HG03039 (cell line): Measurements from ENCODE around the gene NLRP1.

Experiments
- ATAC-seq: cut with Tn5 transposase; IDR thresholded peaks from one replicate; pipeline ENCODE4 v1.9.1; 2021; ENCODE audit warnings: mild to moderate bottlenecking, moderate library complexity; ENCODE audit not compliant: unreplicated experiment

Gene NLRP1

DNA sequence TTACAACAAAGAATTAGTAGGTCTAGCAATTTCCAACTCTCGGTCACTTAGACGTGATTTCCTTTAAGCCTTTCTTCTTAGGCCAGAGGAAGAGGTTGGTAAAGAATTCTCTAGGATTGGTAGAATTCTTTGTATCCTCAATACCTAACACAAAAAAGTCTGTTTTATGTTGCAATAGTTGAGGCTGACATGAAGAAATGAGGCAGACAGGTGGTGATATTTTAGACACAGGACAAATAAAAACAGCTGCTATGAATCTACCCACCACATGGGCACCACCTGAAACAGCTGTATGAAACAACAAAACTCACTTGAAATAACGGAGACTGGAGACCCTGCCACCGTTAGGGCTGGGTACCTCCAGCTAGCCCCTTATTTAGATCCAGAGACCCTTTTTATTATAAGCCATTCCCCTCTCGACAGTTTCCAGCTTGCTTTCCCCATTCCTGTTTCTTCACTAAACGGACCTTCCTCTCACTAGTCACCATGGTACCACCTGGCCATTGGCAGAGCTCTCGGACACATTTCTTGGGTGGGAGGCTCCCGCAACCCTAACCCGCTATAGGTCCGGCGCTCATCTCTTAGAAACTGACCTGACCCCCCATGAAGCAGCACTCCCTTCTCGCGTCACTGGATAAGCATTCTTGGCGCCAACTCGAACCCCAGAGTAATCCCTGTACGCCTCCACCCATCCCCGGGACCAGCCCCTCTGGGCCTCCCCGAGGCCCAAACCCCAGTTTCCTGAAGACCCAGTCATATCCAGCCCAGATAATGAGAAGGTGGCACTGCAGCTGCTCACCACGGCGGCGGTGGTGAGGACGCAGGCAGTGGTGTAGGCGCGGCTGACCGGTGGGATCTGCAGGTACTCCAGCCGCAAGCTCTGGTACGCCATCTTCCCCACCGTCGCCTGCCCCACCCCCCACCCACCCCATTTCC lies 98.8 kb downstream of the NLRP1 start, which contains the start of gene DERL2:
Gene DERL2, minus strand, starts transcription at position 909 of the 936 bp plus-strand sequence. Its CDS starts 17 bp downstream, at position 892.
- ATAC-seq, result peak; percentile 11

DNA sequence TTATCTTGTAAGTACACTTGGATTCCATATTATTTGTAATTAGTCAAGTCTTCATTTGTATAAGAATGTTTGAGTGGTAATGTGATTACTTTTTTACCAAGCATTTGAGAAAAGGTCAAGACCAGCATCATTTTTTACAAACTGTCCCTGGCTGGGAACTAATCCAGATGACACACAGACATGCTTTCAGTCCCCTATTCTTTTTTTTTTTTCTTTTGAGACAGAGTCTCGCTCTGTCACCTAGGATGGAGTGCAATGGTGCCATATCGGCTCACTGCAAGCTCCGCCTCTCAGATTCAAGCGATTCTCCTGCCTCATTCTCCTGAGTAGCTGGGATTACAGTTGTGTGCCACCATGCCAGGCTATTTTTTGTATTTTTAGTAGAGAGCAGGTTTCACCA lies 102.9 kb downstream of the NLRP1 start:
- no peak for ATAC-seq

DNA sequence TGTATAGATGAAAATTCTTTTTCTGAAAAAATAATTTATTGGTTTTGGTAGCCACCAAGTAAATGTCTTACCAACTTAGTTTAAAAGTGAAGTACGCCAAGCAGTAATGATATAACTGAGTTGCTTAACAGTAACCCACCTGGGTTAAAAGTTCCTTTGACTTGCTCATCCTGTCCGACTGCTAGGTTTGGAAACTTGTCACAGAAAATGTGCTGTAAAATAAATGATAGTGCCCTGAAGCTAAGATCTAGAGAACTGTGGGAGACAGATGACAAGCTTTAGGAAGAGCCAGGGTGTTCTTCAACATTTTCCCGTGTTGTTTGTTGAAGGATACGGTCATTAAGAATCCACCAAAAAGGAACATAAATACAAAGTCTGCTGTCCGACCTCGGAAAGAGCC lies 103.3 kb downstream of the NLRP1 start:
- no peak for ATAC-seq

DNA sequence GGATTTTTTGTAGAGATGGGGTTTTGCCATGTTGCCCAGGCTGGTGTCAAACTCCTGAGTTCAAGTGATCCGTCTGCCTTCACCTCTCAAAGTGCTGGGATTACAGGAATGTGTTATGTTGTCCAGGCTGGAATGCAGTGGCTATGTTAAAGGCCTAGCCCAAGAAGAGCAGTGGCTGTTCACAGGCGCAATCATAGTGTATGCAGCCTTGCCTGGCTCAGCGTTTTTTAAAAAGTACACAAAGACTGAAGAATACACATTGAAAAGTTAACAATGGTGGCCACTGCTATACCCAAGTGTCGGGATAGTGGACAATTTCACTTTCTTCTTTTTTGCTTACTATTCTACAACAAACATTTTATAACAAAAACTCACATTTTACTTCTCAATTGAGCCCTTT lies 105.3 kb downstream of the NLRP1 start:
- ATAC-seq, result no peak

DNA sequence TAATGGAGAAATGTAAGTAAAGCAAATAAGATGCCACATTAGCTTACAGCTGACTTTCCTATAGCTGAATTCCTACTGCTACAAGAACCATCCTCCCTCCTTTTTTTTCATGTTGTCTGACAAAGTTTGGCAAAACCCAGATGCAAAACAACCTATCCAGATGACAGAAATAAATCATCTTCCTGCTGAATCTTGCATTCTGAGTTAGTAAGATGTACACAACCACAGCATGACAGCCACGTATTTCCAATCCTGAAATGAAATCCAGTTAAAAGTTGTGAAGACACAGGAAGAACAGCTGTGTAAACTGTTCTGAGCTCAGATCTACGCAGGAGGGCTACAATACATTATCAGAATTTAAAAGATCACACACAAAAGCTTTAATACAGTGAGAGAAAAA lies 110.4 kb downstream of the NLRP1 start:
- ATAC-seq, result no peak

DNA sequence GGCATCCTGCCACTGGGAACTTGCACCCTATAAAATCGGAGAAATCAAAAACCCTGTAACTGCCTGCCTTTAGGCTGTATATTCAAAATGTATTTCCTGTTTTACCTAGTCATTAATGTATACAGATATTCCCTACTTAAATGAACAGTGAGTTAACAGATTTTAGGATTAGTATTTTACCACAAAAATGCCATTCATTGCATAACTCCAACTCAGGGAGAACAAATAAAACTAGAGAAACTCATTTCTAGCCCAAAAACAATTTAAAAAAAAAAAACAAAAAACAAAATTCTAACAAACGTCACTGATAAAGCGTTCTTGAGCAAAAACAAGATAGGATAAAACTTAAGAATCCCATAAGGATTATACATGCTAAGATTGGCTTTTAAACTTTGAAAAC lies 111.8 kb downstream of the NLRP1 start:
- ATAC-seq, result no peak

DNA sequence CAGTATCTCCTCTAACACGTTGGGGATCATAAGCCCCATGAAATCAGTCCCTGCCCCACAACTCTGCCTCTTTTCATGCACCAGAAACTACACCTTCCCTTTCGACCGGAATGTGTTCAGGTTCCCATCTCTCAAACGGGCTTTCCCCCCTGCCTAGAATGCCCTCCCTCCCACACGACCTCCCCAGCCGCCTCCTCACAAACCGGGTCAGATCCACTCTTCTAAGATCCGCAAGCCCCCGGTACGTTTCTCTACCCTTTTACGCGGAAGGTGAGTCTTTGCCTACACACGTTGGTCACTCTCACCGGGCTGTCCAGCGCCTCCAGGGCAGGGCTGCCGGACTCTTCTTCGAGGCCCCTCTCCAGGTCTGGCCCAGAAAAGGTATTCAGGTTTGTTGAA lies 116.2 kb downstream of the NLRP1 start:
- ATAC-seq, result no peak

DNA sequence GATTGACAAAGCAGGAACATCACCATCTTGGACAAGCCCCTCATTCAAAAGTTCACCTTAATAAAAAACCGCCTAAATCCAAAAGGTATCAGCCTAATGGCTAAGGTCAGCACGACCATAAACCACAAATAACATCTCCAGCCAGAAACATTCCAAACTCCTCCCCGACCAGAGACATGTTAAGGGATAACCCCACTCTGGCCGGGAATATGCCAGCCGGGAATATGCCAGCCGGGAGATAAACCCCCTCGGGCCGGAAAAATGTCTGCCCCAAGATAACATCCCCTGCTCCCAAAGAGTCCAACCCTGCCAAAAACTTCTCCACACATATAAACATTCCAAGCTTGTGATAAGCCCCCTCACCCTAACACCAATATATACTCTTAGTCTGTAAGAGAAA lies 116.9 kb downstream of the NLRP1 start:
- no peak for ATAC-seq

DNA sequence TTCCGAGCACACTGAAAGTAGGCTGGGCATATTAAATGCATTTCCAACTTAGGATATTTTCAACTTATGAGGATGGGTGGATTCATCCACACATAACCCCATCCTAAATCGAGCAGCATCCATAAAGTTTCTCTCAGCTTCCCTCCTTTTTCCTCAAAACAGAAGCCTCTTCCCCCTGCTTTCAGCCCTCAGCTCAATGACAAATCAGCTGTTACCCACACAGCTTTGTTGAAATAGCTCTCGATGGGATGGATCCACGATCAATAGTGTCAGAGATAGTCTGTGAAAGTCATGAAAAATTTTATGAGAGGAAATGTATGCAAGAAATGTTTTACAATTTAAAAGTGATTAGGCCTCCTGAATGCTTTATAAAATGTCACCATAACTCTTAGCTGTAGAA lies 118.0 kb downstream of the NLRP1 start:
- ATAC-seq, result no peak

DNA sequence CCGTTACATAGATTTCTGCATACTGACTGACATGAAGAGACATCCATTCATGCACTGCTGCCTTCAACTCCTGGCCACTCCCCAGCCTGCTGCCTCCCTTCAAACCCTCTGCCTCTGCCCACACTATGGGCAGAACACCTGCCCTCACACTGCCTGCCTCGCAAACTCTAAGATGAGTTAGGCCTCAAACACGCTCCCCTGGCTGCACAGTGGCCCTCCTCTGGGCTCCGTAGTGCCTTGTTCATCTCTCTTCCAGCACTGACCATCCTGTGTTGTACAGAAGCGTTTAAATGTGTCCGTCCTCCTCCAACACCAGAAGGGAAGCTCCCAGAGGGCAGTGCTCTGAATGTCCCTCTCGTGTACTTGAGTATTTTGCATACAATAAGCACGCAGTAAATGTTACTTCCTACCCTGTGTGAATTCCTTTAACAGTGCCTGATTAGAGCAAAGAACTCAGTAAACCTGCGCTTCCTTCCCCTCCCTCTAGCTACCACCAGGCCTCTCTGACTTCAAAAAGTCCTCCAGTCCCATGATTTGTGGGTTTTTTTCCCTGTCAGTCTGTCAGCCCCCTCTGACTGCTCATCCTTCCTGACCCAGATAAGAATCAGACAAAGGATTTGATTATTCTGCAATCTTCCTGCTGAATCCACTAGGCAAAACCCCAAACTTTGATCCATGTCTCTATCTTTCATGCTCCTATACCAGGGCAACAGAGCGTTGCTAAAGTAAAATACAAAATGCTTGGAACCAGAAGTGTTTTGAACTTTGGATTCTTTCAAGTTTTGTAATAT lies 119.4 kb downstream of the NLRP1 start:
- ATAC-seq, result no peak
